CD4-positive, alpha-beta T cell treated with Interferon gamma for 1 hour (primary cell): Measurements from ENCODE around the gene RTL1.

Experiments
- DNase-seq: peaks from one replicate; pipeline ENCODE4 v3.0.0-alpha.2; 2020

RTL1 gene

GRCh38 chr14:100903672-100904185 lies at the start of gene RTL1:
Gene RTL1, minus strand, starts transcription at chr14:100903722. Its CDS starts 18,934 bp downstream, at chr14:100884788.
- DNase-seq = no peak

GRCh38 chr14:100950024-100950423 lies 46.5 kb upstream of the RTL1 start:
- no peak for DNase-seq

GRCh38 chr14:100944052-100944451 lies 40.5 kb upstream of the RTL1 start:
- DNase-seq = no peak

GRCh38 chr14:100930270-100930669 lies 26.7 kb upstream of the RTL1 start:
- no peak for DNase-seq

- DNase-seq = no peak
Observed at GRCh38 chr14:100915560-100915959, 12.0 kb upstream of the RTL1 start.

- DNase-seq = no peak
Observed at GRCh38 chr14:100914597-100915021, 11.1 kb upstream of the RTL1 start.

GRCh38 chr14:100911665-100912316 lies 8.3 kb upstream of the RTL1 start:
- no peak for DNase-seq

GRCh38 chr14:100910888-100911664 lies 7.6 kb upstream of the RTL1 start:
- no peak for DNase-seq

- DNase-seq = no peak
Observed at GRCh38 chr14:100909439-100909838, 5.9 kb upstream of the RTL1 start.

GRCh38 chr14:100907240-100907639 lies 3.7 kb upstream of the RTL1 start:
- DNase-seq = no peak

- DNase-seq = no peak
Observed at GRCh38 chr14:100906420-100906819, 2.9 kb upstream of the RTL1 start.

- DNase-seq = no peak
Observed at GRCh38 chr14:100905166-100905565, 1.6 kb upstream of the RTL1 start.

GRCh38 chr14:100904307-100905087 lies 975 bp upstream of the RTL1 start:
- no peak for DNase-seq

GRCh38 chr14:100903134-100903468 lies 421 bp downstream of the RTL1 start:
- DNase-seq = no peak

GRCh38 chr14:100902295-100903133 lies 1.0 kb downstream of the RTL1 start:
- DNase-seq = no peak

- DNase-seq = no peak
Observed at GRCh38 chr14:100901391-100902183, 1.9 kb downstream of the RTL1 start.

- DNase-seq = no peak
Observed at GRCh38 chr14:100900837-100901390, 2.6 kb downstream of the RTL1 start.

- no peak for DNase-seq
Observed at GRCh38 chr14:100899884-100900771, 3.4 kb downstream of the RTL1 start.

- DNase-seq = no peak
Observed at GRCh38 chr14:100898935-100899883, 4.3 kb downstream of the RTL1 start.
